Measurements from ENCODE around the gene ENOX1. TPM values are rescaled to one million over a fixed set of nuclear protein-coding genes. Genes with fewer than 3 reads are reported as not detected.

The ENOX1 gene
- total RNA-seq, 2 donors from 2014 or later, result 0.33 TPM; not detected in 1

DNA sequence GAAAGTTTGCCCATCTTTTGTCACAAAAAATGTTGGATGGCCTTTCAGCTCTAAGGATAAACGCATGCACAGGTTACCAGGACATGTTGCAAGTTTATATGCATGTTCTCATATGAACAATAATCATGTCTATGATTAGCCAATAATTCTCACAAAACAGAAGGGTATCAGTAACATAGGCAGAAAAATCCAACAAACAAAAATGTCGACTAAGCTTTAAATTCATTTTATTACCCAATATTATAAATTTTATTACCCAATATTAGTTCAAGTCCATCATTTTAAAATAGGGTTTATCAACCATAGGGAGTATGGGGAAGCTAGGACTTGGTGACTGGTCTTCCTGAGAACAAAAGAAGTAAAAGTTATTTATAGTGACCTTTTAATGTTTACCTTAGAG, 93.1 kb downstream of the ENOX1 start:
- Mint-ChIP-seq H3K27me3 (ENCODE audit: insufficient read depth) (peaks cover 68% of the 10 kb centered on the region), H3K4me3 (no peak overlapping the region), H3K27ac (no peak overlapping the region), H3K36me3 (ENCODE audit: low read depth) (no peaks in the 10 kb centered on the region), H3K4me1 (peaks cover 11% of the 10 kb centered on the region), H3K9me3 (no peaks in the 10 kb centered on the region)
- H3K27ac ChIP-seq (ENCODE audit: low read depth, low read length), result no peak overlapping the region
- H3K9me3 ChIP-seq (ENCODE audit: control insufficient read depth, low read length), result no peaks in the 10 kb centered on the region
- no peak for DNase-seq
- TF ChIP-seq, protein P1, sequence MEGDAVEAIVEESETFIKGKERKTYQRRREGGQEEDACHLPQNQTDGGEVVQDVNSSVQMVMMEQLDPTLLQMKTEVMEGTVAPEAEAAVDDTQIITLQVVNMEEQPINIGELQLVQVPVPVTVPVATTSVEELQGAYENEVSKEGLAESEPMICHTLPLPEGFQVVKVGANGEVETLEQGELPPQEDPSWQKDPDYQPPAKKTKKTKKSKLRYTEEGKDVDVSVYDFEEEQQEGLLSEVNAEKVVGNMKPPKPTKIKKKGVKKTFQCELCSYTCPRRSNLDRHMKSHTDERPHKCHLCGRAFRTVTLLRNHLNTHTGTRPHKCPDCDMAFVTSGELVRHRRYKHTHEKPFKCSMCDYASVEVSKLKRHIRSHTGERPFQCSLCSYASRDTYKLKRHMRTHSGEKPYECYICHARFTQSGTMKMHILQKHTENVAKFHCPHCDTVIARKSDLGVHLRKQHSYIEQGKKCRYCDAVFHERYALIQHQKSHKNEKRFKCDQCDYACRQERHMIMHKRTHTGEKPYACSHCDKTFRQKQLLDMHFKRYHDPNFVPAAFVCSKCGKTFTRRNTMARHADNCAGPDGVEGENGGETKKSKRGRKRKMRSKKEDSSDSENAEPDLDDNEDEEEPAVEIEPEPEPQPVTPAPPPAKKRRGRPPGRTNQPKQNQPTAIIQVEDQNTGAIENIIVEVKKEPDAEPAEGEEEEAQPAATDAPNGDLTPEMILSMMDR (conservative IDR thresholded peaks at IDR 0.05), result no peak
- H3K36me3 ChIP-seq (ENCODE audit: control insufficient read depth, insufficient read depth, low read length), result no peaks in the 10 kb centered on the region
- WGBS, 2 experiments (ENCODE audit: insufficient coverage in 1 of 2, insufficient read length in 1 of 2), result 79 to 90% methylated on average over 2 of the region's 2 CpGs
- no peak overlapping the region for H3K9ac ChIP-seq (ENCODE audit: extremely low read depth, low read length, poor library complexity, severe bottlenecking)
- no peaks in the 10 kb centered on the region for H3K4me1 ChIP-seq (ENCODE audit: control insufficient read depth, insufficient read depth, low read length)
- H3K4me3 ChIP-seq (ENCODE audit: low read length), result no peak overlapping the region
- peaks cover 87% of the 10 kb centered on the region for H3K27me3 ChIP-seq (ENCODE audit: control insufficient read depth, insufficient read depth, low read length, poor library complexity, severe bottlenecking)

DNA sequence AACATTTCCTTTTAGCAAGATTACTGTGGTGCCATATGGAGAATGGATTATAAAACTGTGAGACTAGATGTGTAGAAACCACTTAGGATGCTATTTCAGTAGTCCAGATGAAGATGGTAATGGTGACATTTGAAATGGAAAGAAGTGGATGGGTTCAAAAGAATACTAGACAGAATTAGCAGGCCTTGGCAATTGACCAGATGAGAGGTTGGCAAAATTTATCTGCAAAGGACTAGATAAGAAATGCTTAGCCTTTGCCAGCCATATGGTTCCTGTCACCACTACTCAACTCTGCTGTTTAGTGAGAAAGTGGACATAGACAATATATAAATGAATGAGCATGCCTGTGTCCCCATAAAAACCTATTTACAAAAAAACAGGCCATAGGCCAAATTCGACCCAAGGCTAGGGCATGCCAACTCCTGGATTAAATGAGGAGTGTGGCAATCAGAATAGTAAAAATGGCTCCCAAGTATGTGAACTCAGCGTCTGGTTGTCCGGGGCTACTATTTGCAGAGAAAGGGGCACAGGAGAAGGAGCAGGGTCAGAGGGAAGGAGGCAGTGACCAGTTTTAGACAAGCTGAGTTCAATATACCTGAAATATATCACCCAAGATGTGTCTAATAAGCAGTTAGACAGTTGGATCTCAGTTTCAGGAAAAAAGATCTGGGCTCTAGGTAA, 98.4 kb downstream of the ENOX1 start:
- 89 to 100% methylated on average over 1 to 3 of the region's 3 CpGs for WGBS, 2 experiments (ENCODE audit: insufficient coverage in 1 of 2, insufficient read length in 1 of 2)
- H3K9ac ChIP-seq (ENCODE audit: extremely low read depth, low read length, poor library complexity, severe bottlenecking), result no peak overlapping the region
- no peak for DNase-seq
- no peaks in the 10 kb centered on the region for H3K9me3 ChIP-seq (ENCODE audit: control insufficient read depth, low read length)
- TF ChIP-seq, protein P1 (conservative IDR thresholded peaks at IDR 0.05), result no peak
- H3K4me1 ChIP-seq (ENCODE audit: control insufficient read depth, insufficient read depth, low read length), result no peaks in the 10 kb centered on the region
- no peak overlapping the region for H3K4me3 Mint-ChIP-seq
- no peak overlapping the region for H3K4me3 ChIP-seq (ENCODE audit: low read length)
- H3K27ac ChIP-seq (ENCODE audit: low read depth, low read length), result no peak overlapping the region
- no peaks in the 10 kb centered on the region for H3K36me3 ChIP-seq (ENCODE audit: control insufficient read depth, insufficient read depth, low read length)
- H3K27me3 ChIP-seq (ENCODE audit: control insufficient read depth, insufficient read depth, low read length, poor library complexity, severe bottlenecking), result peaks cover 83% of the 10 kb centered on the region
- no peak overlapping the region for H3K27ac Mint-ChIP-seq
- H3K4me1 Mint-ChIP-seq, result peaks cover 8% of the 10 kb centered on the region
- peaks cover 39% of the 10 kb centered on the region for H3K27me3 Mint-ChIP-seq (ENCODE audit: insufficient read depth)
- no peaks in the 10 kb centered on the region for H3K36me3 Mint-ChIP-seq (ENCODE audit: low read depth)
- no peaks in the 10 kb centered on the region for H3K9me3 Mint-ChIP-seq

DNA sequence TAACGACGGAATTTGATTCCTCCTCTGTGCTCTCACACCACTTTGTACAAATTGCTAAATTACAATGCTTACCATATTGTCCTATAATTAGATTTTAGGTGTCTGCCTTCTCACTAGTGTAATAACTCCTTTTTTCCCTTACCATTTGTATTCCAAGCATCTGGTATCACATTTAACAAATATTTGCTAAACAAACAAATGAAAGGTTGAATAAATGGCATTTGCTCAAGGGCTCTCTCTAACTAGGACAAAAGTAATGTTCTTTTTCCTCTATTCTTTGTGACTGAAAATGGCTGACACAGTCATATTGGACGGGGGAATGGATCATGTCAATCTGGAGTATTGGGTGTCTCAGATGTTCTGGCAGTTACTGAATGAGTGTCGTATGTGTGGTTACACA, 99.7 kb downstream of the ENOX1 start:
- no peak overlapping the region for H3K27ac ChIP-seq (ENCODE audit: low read depth, low read length)
- H3K4me3 Mint-ChIP-seq, result no peak overlapping the region
- H3K27ac Mint-ChIP-seq, result no peak overlapping the region
- H3K4me1 Mint-ChIP-seq, result peaks cover 7% of the 10 kb centered on the region
- no peaks in the 10 kb centered on the region for H3K9me3 Mint-ChIP-seq
- no peak overlapping the region for H3K9ac ChIP-seq (ENCODE audit: extremely low read depth, low read length, poor library complexity, severe bottlenecking)
- H3K27me3 Mint-ChIP-seq (ENCODE audit: insufficient read depth), result peaks cover 36% of the 10 kb centered on the region
- H3K4me1 ChIP-seq (ENCODE audit: control insufficient read depth, insufficient read depth, low read length), result no peaks in the 10 kb centered on the region
- TF ChIP-seq, protein P1 (conservative IDR thresholded peaks at IDR 0.05), result no peak
- no peak overlapping the region for H3K4me3 ChIP-seq (ENCODE audit: low read length)
- no peaks in the 10 kb centered on the region for H3K36me3 ChIP-seq (ENCODE audit: control insufficient read depth, insufficient read depth, low read length)
- peaks cover 83% of the 10 kb centered on the region for H3K27me3 ChIP-seq (ENCODE audit: control insufficient read depth, insufficient read depth, low read length, poor library complexity, severe bottlenecking)
- no peaks in the 10 kb centered on the region for H3K9me3 ChIP-seq (ENCODE audit: control insufficient read depth, low read length)
- 92 to 100% methylated on average over 3 to 4 of the region's 4 CpGs for WGBS, 2 experiments (ENCODE audit: insufficient coverage in 1 of 2, insufficient read length in 1 of 2)
- no peak for DNase-seq
- no peaks in the 10 kb centered on the region for H3K36me3 Mint-ChIP-seq (ENCODE audit: low read depth)

Data from endodermal cell (in vitro differentiated cells).